Midbrain (tissue), 1 donor: ENCODE measurements around the gene SF3B3.

ENCODE experiments used
- DNase-seq: peaks from one replicate; lab custom pipeline; 2025; lab: John Stamatoyannopoulos, UW

The SF3B3 gene

GRCh38 chr16:70589998-70590471 is 66.4 kb downstream of the SF3B3 start:
- no peak for DNase-seq

GRCh38 chr16:70590722-70591415 is 67.3 kb downstream of the SF3B3 start:
- no peak for DNase-seq

GRCh38 chr16:70591615-70592014 is 68.0 kb downstream of the SF3B3 start:
- DNase-seq: no peak

GRCh38 chr16:70592106-70592571 is 68.5 kb downstream of the SF3B3 start:
- no peak for DNase-seq

- no peak for DNase-seq
Measured at GRCh38 chr16:70593544-70593943, 69.9 kb downstream of the SF3B3 start.

GRCh38 chr16:70594569-70594968 is 71.0 kb downstream of the SF3B3 start:
- DNase-seq: no peak

GRCh38 chr16:70597135-70597835 is 73.7 kb downstream of the SF3B3 start:
- DNase-seq: no peak

- DNase-seq: no peak
Measured at GRCh38 chr16:70598937-70599503, 75.4 kb downstream of the SF3B3 start.

GRCh38 chr16:70600730-70601129 is 77.1 kb downstream of the SF3B3 start:
- DNase-seq: no peak

GRCh38 chr16:70601576-70602575 is 78.3 kb downstream of the SF3B3 start:
- DNase-seq: no peak

- DNase-seq: no peak
Measured at GRCh38 chr16:70602831-70603230, 79.2 kb downstream of the SF3B3 start.

GRCh38 chr16:70604407-70605282 is 81.0 kb downstream of the SF3B3 start:
- peak; percentile 3 for DNase-seq

GRCh38 chr16:70605283-70605657 is 81.7 kb downstream of the SF3B3 start:
- no peak for DNase-seq

- DNase-seq: no peak
Measured at GRCh38 chr16:70608521-70608920, 84.9 kb downstream of the SF3B3 start.

- no peak for DNase-seq
Measured at GRCh38 chr16:70610273-70611223, 86.9 kb downstream of the SF3B3 start.

- no peak for DNase-seq
Measured at GRCh38 chr16:70611224-70611598, 87.6 kb downstream of the SF3B3 start.

GRCh38 chr16:70611785-70612303 is 88.2 kb downstream of the SF3B3 start:
- no peak for DNase-seq

GRCh38 chr16:70612931-70613330 is 89.3 kb downstream of the SF3B3 start:
- no peak for DNase-seq

- no peak for DNase-seq
Measured at GRCh38 chr16:70614208-70614951, 90.8 kb downstream of the SF3B3 start.
